Left forelimb (tissue), 1 donor: ENCODE data around the gene ZBTB20.
"Not testable (repeated sequence)": the region's sequence is repeated elsewhere in the genome, so short reads cannot be mapped to it uniquely, and the experiment has no call there.

ENCODE experiments used
- DNase-seq: peaks from one replicate; pipeline ENCODE4 v3.0.0-alpha.2; 2018; ENCODE audit warnings: low spot score

ZBTB20 gene

DNA sequence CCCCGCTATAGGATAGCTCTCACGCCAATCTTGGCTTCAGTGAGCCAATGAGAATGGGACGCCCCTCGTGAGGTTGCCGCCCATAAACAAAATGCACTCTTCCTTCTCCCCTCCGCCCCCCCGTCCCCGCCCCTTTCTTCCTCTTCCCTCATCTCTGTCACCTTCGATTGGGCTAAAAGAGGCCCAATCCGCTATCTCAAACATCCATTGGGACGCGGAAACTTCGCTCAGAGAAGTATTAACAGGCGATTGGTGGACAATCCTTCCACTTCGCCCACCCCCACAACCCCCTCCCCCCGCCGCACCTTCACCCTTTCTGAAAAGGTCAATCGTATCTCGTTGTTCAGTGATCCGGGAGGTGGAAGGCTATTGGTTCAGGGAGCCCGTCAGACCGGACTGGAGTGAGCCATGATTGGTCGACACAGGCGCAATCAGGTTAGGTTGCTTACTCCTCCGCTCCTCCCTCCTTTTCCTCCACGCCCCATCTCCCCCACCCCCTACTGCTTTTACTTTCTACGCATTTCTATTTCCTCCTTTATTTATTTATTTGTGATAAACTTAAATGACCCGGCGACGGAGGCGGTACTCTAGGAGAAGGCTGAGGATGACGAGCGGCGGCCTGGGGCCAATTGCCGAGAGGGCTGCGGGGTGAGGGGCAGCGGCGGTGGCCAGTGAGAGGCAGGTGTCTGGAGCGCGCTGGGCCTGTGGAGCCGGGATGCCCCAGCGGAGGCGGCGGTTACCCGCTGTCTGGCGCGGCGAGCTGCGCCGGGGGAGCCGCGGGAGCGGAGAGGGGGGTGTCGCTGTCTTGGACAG, 447 bp upstream of the ZBTB20 start:
- DNase-seq = peak; percentile 98

GRCh38 chr3:115146032-115146417, 1.1 kb downstream of the ZBTB20 start:
- DNase-seq = peak; percentile 65

GRCh38 chr3:115141033-115141757, 5.9 kb downstream of the ZBTB20 start:
- no peak for DNase-seq

GRCh38 chr3:115139072-115139471, 8.0 kb downstream of the ZBTB20 start:
- no peak for DNase-seq

DNA sequence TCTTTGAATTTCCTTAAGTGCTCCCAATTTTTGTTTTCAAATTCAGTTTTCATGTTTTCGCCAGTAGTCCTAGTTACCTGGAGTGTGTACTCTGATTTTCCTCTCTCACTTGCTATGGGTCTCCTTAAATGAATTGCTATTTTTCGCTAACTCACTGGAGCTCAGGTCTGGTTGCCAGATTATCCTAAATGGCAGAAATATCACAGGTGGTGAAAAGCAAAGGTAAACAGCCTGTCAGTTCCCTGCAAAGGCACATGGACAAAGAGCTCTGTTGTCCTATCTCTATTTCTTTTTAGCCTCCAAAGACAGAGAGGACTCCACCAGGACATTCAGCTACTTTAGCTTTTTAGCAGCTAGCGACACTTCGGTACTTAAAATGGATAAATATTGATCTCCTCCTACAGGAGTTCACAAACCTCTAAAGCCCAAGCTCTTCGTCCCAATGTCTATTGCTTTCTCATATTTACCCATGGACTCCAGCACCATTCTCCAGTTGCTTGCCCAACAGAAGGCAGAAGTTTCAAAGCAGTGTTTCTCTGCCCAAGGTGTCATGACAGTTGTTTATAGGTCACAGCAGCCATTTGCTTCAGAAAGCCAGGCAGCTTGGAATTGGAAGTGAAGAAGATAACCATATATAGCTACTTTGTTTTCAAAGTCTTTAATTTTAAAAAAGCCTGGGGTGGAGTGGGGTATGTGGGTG, 12.3 kb downstream of the ZBTB20 start:
- no peak for DNase-seq

DNA sequence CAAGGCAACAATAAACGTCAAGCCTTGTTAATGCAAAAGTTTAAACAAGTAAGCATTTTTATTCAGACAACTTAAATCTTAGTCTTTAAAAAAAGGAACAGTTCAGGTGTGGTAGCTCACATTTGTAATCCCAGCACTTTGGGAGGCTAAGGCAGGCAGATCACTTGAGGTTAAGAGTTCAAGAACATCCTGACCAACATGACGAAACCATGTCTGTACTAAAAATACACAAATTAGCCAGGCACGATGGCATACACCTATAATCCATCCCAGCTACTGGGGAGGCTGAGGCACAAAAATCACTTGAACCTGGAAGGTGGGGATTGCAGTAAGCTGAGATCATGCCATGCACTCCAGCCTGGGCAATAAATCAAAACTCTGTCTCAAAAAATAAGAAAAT, 19.9 kb downstream of the ZBTB20 start:
- DNase-seq = no peak

GRCh38 chr3:115120597-115120996, 26.5 kb downstream of the ZBTB20 start:
- DNase-seq = no peak

GRCh38 chr3:115113367-115113766, 33.7 kb downstream of the ZBTB20 start:
- DNase-seq = no peak

- no peak for DNase-seq
Observed at GRCh38 chr3:115111632-115112031, 35.5 kb downstream of the ZBTB20 start.

GRCh38 chr3:115110830-115111229, 36.3 kb downstream of the ZBTB20 start:
- no peak for DNase-seq

DNA sequence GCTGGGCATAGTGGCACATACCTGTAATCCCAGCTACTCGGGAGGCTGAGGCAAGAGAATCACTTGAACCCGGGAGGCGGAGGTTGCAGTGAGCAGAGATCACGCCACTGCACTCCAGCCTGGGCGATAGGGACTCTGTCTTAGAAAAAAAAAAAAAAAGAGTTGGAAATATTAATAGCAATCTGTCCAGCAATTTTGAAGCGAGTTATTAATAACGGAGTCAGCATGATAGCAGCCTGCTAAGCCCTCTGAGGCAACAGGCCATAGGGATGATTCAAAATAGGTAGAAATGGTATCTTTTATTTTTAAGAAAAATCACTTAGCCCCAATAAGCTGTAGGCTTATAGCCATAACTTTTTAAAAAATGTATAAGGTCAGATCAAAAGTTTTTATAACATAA, 37.0 kb downstream of the ZBTB20 start:
- DNase-seq = not testable (repeated sequence)

DNA sequence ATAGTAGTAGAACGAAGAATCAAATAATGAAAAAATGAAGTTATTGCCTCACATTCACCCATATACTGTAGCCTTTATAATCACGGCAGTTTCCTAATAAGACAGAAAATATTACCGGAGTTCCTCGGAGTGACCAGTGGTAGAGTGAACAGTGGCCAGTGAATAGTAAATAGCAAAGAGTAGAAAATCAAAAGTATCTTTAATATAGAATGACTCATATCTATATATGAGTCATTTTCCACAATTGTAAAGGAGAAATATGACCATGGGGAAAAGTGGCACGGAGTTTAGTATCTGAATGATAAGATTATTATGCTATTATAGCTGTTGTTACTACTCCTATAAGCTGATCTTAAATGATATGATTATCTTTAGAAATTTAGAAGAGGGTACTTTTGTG, 38.5 kb downstream of the ZBTB20 start:
- no peak for DNase-seq

DNA sequence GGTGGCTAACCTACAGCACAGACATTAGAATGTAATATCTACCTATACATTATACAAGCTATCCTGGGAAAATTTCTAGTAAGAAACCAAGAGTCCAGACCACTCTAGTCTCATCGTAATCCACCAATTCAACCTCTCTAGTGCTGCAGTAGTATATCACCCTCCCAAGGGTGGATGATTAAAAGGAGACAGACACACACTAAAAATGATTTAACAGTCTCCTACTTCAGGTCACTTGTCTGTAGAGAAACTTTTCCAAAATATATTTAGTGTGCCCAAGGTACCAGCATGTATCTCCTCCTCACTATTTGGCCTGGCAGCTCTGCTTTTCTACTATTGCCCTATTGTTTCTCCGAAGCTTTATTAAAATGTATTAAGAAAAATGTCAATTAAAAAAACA, 45.0 kb downstream of the ZBTB20 start:
- no peak for DNase-seq

GRCh38 chr3:115100806-115101205, 46.3 kb downstream of the ZBTB20 start:
- DNase-seq = no peak

GRCh38 chr3:115099986-115100571, 47.0 kb downstream of the ZBTB20 start:
- DNase-seq = no peak

DNA sequence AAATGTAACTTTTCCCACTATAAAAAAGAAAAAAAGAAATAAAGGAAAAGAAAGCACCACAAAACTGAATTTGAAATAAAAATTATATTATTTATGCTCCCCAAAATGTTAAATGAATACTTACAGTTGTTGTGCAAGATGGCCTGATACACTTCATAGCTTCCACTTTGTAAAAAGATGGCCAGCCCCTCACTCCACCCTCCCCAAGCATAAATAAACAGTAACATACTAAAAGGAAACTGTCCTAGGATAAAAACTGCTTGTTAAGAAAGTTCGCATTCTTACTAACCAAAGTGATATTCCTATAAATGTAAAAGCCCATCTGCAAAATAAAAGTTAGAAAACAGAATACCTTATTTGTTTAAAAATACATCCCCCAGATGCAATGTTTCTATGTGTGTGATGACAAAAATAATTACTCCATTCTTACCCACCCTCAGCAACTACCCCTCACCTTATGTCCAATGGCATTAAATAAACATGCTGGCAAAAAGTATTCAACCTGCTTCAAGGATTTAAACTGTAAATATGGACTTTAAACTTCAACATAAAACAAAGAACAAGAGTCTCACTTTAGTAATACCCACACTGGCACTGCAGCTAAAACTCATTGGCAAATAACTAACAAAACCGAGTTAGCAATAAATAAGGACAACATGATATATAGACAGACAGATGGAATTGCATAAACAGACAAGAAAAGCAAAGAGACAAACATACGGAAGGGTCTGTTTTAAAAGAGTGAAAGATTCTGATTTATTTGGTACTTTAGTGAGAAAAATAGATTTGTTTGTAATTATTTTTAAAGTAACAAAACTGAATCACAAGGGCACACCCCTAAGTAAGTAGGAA, 47.7 kb downstream of the ZBTB20 start:
- DNase-seq = no peak

DNA sequence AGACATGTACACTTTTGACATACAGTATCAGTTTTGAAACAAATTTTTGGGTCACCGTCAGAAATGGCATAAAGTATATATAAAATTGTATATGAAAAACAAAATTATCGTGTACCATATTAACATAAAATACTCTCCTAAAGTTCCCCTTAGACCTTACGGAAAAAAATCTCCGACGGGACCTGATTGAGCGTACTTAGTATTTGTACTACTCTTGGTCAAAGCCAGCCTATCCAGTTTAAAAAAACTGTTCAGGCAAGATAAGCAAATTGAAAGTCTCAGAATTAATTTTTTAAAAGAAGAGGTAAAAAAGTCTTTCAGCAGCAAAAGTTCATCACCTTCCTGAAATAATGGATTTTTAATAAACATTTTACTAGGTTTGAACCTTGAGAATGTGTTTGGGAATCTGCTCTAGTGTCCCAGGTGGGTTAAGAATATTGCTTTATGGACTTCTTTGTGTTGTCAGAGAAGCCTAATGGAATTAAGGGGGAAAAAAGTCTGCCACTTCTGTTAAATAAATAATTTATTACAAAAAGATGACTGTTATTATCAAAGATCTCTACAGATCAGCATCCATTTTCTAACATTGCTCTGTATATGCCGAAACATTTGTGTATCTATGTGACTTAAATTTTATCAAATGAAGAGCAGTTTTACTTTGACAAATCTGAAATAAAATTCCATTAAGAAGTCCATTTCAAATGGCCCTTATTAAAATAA, 48.6 kb downstream of the ZBTB20 start:
- no peak for DNase-seq

- DNase-seq = no peak
Observed at GRCh38 chr3:115095236-115095635, 51.9 kb downstream of the ZBTB20 start.

DNA sequence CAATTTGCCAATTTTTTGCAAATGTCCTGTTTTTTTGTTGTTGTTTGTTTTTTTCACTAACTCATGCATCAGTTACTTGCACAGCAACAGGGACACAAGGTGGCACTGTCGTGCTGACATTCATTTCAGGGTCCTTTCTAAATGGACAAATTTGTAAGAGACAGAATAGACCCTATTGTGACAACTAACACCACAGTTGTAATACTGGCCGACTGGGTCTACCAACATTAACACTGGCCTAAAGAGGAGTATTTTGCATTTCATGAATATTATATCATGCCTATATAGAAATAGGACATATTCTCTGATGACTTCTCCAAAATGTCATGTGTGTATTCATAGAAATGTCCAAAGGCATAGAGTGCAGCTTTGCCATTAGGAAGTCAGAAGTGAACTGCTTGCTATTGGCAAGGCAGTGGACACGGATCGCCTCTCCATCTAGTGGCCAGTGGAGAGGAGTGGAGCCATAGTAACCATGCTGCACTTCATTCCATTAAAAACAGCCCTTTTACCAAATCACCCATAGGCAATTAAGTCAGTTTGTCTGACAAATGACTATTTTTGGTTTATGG, 54.8 kb downstream of the ZBTB20 start:
- no peak for DNase-seq

GRCh38 chr3:115090712-115091111, 56.4 kb downstream of the ZBTB20 start:
- no peak for DNase-seq

GRCh38 chr3:115089481-115089880, 57.6 kb downstream of the ZBTB20 start:
- no peak for DNase-seq
